ENCODE data around the gene MAPRE2. TPM values are rescaled to one million over a fixed set of nuclear protein-coding genes. Genes with fewer than 3 reads are reported as not detected.
A peak's percentile ranks its signal among the peaks of the same experiment; 100 is the strongest.
"Not testable (repeated sequence)": the region's sequence is repeated elsewhere in the genome, so short reads cannot be mapped to it uniquely, and the experiment has no call there.

MAPRE2 gene
- total RNA-seq, 2 donors from 2014 or later, result 25.5 to 32.2 TPM

- H3K36me3 ChIP-seq, result no peaks in the 10 kb centered on the region
- TF ChIP-seq CTCF (IDR thresholded peaks at IDR 0.05), result no peak
- H3K4me1 ChIP-seq, result no peaks in the 10 kb centered on the region
- no peak overlapping the region for H3K4me3 ChIP-seq
- H3K27me3 ChIP-seq, result no peaks in the 10 kb centered on the region
- no peaks in the 10 kb centered on the region for H3K9me3 ChIP-seq
- H3K9ac ChIP-seq (ENCODE audit: low read depth in 2 of 2, low read length in 2 of 2), result no peak overlapping the region
- H3K27ac ChIP-seq, result no peak overlapping the region
- intact Hi-C loops (cut with DNase I), result loop anchor here (5.0 kb wide), 2 partner anchors 199 to 274 kb away; no protein-coding TSS in a partner anchor
- DNase-seq, result no peak
Measured at GRCh38 chr18:35141567-35142274, 100.5 kb downstream of the MAPRE2 start.

GRCh38 chr18:35142275-35142615 is 101.0 kb downstream of the MAPRE2 start:
- no peak for DNase-seq
- Histone ChIP-seq H3K36me3 (no peaks in the 10 kb centered on the region), H3K27me3 (no peaks in the 10 kb centered on the region), H3K4me3 (no peak overlapping the region), H3K9me3 (no peaks in the 10 kb centered on the region), H3K9ac (ENCODE audit: low read depth in 2 of 2, low read length in 2 of 2) (no peak overlapping the region), H3K4me1 (no peaks in the 10 kb centered on the region), H3K27ac (no peak overlapping the region)
- intact Hi-C loops (cut with DNase I), result loop anchor here (5.0 kb wide), 2 partner anchors 200 to 275 kb away; no protein-coding TSS in a partner anchor
- TF ChIP-seq CTCF (IDR thresholded peaks at IDR 0.05), result no peak

GRCh38 chr18:35143622-35144596 is 102.7 kb downstream of the MAPRE2 start:
- peak; percentile 64 for DNase-seq
- H3K27ac ChIP-seq, result no peak overlapping the region

GRCh38 chr18:35144698-35145097 is 103.5 kb downstream of the MAPRE2 start:
- Histone ChIP-seq H3K4me3 (no peak overlapping the region), H3K27ac (no peak overlapping the region), H3K4me1 (no peaks in the 10 kb centered on the region), H3K9ac (ENCODE audit: low read depth in 2 of 2, low read length in 2 of 2) (no peak overlapping the region), H3K9me3 (no peaks in the 10 kb centered on the region), H3K27me3 (no peaks in the 10 kb centered on the region), H3K36me3 (no peaks in the 10 kb centered on the region)
- no peak for DNase-seq
- intact Hi-C loops (cut with DNase I), result loop anchor here (2.0 to 5.0 kb wide), 3 partner anchors 138 to 277 kb away; no protein-coding TSS in a partner anchor
- no peak for TF ChIP-seq CTCF (IDR thresholded peaks at IDR 0.05)

More at GRCh38 chr18:35143622-35144596, 102.7 kb downstream of the MAPRE2 start:
- Histone ChIP-seq H3K36me3 (no peaks in the 10 kb centered on the region), H3K9me3 (no peaks in the 10 kb centered on the region), H3K9ac (ENCODE audit: low read depth in 2 of 2, low read length in 2 of 2) (no peak overlapping the region), H3K4me3 (no peak overlapping the region), H3K4me1 (no peaks in the 10 kb centered on the region), H3K27me3 (no peaks in the 10 kb centered on the region)
- intact Hi-C loops (cut with DNase I), result loop anchor here (2.0 to 5.0 kb wide), 3 partner anchors 137 to 277 kb away; no protein-coding TSS in a partner anchor
- peak; percentile 60 for TF ChIP-seq CTCF (IDR thresholded peaks at IDR 0.05)

GRCh38 chr18:35150195-35150594 is 109.0 kb downstream of the MAPRE2 start:
- H3K27me3 ChIP-seq; H3K9ac ChIP-seq (ENCODE audit: low read depth in 2 of 2, low read length in 2 of 2); intact Hi-C loops (cut with DNase I); H3K27ac ChIP-seq; H3K9me3 ChIP-seq; H3K4me1 ChIP-seq; H3K4me3 ChIP-seq; H3K36me3 ChIP-seq; DNase-seq: not testable (repeated sequence)
